Stimulated activated CD4-positive, alpha-beta T cell treated with anti-CD3 and anti-CD28 coated beads, Interleukin-2, amount 100 ng/mL, for 48 hours (primary cell): ENCODE measurements around the gene TRPT1.

Experiments used
- DNase-seq, 2 donors: peaks; one replicate each; pipeline ENCODE4 v3.0.0-alpha.2; 2020

The TRPT1 gene

GRCh38 chr11:64244107-64244506 lies 18.1 kb upstream of the TRPT1 start:
- DNase-seq, result no peak

- no peak for DNase-seq
Measured at GRCh38 chr11:64243236-64243854, 17.4 kb upstream of the TRPT1 start.

GRCh38 chr11:64241491-64242374 lies 15.7 kb upstream of the TRPT1 start:
- peak in 1 of 2 donors; percentile 100 for DNase-seq

GRCh38 chr11:64241241-64241490 lies 15.2 kb upstream of the TRPT1 start:
- DNase-seq, result peak in 1 of 2 donors; percentile 100

- DNase-seq, result peak; percentile 97 to 98
Measured at GRCh38 chr11:64240435-64241240, 14.7 kb upstream of the TRPT1 start, which contains the start of gene FKBP2. Gene FKBP2 (plus strand): TSS chr11:64241095. CDS start chr11:64242388, 1,293 bp downstream.

- DNase-seq, result no peak
Measured at GRCh38 chr11:64239662-64240434, 13.9 kb upstream of the TRPT1 start.

GRCh38 chr11:64238999-64239398 lies 13.0 kb upstream of the TRPT1 start:
- DNase-seq, result no peak

- no peak for DNase-seq
Measured at GRCh38 chr11:64238076-64238475, 12.1 kb upstream of the TRPT1 start.

- no peak for DNase-seq
Measured at GRCh38 chr11:64237484-64237951, 11.5 kb upstream of the TRPT1 start.

- no peak for DNase-seq
Measured at GRCh38 chr11:64235437-64236161, 9.6 kb upstream of the TRPT1 start.

- DNase-seq, result no peak
Measured at GRCh38 chr11:64234647-64235379, 8.8 kb upstream of the TRPT1 start.

- peak; percentile 54 to 63 for DNase-seq
Measured at GRCh38 chr11:64233913-64234586, 8.1 kb upstream of the TRPT1 start, which contains the start of gene VEGFB. Gene VEGFB (plus strand): TSS chr11:64234584. CDS start chr11:64234834, 250 bp downstream.

GRCh38 chr11:64232967-64233315 lies 7.0 kb upstream of the TRPT1 start:
- DNase-seq, result no peak

GRCh38 chr11:64232182-64232966 lies 6.4 kb upstream of the TRPT1 start:
- no peak for DNase-seq

- no peak for DNase-seq
Measured at GRCh38 chr11:64231546-64231945, 5.6 kb upstream of the TRPT1 start.

GRCh38 chr11:64230985-64231365 lies 5.0 kb upstream of the TRPT1 start:
- DNase-seq, result no peak

GRCh38 chr11:64230171-64230984 lies 4.4 kb upstream of the TRPT1 start, which contains the start of gene DNAJC4:
Gene DNAJC4 (plus strand): TSS chr11:64230548. CDS start chr11:64230855, 307 bp downstream.
- peak; percentile 78 to 83 for DNase-seq

GRCh38 chr11:64229744-64230170 lies 3.8 kb upstream of the TRPT1 start:
- no peak for DNase-seq
